IMR-90 (cell line): ENCODE measurements around the gene MAP4K1. TPM values are rescaled to one million over a fixed set of nuclear protein-coding genes. Genes with fewer than 3 reads are reported as not detected.

Source experiments
- ATAC-seq: fragments of 200-7000 bp; cut with Tn5 transposase; 2 replicates; pipeline ENCODE4 v1.9.1; 2020; ENCODE audit warnings: low read depth, mild to moderate bottlenecking, moderate library complexity
- BruUV-seq: library from RNA; stranded (reverse); fragments of 400-500 nt; replicated peaks from 2 replicates; lab custom pipeline; 2021; lab: Mats Ljungman, UMichigan
- CTCF ChIA-PET: fragments of 300-600 bp; formaldehyde crosslinking; extraction: SDS; loops from one replicate; lab custom pipeline; 2021; ENCODE audit warnings: antibody characterized with exemption; lab: Yijun Ruan, JAX
- POLR2A ChIA-PET: fragments of 300-600 bp; sonication (Branson Sonifier 250); formaldehyde crosslinking; loops from one replicate; lab custom pipeline; 2022; ENCODE audit warnings: antibody characterized with exemption; ENCODE audit not compliant: unreplicated experiment; lab: Charles Lee
- DNase-seq: peaks from one replicate; pipeline ENCODE4 v3.0.0; 2013
- H2AFZ ChIP-seq: replicated peaks from 2 replicates; pipeline ENCODE3; 2013; ENCODE audit warnings: low read length, mild to moderate bottlenecking; ENCODE audit not compliant: poor library complexity
- H2AK5ac ChIP-seq: 2 replicates; pipeline ENCODE4 v1.6.1; 2013; ENCODE audit warnings: low read depth, low read length, inconsistent platforms
- H2AK9ac ChIP-seq: replicated peaks from 2 replicates; pipeline ENCODE3; 2013; ENCODE audit warnings: mild to moderate bottlenecking, low read depth, low read length, moderate library complexity; ENCODE audit not compliant: poor library complexity
- H2BK120ac ChIP-seq: 2 replicates; pipeline ENCODE4 v1.6.1; 2013; ENCODE audit warnings: low read depth, low read length, inconsistent platforms
- H2BK15ac ChIP-seq: 3 replicates; pipeline ENCODE4 v1.6.1; 2013; ENCODE audit warnings: low read depth, low read length, inconsistent platforms
- H2BK20ac ChIP-seq: 2 replicates; pipeline ENCODE4 v1.6.1; 2013; ENCODE audit warnings: low read depth, mild to moderate bottlenecking, inconsistent platforms, low read length, moderate library complexity
- H2BK5ac ChIP-seq: 2 replicates; pipeline ENCODE4 v1.6.1; 2013; ENCODE audit warnings: mild to moderate bottlenecking, low read depth, low read length, inconsistent platforms; ENCODE audit not compliant: poor library complexity, severe bottlenecking
- H3K14ac ChIP-seq: replicated peaks from 2 replicates; pipeline ENCODE4 v1.6.1; 2013; ENCODE audit warnings: low read depth, low read length, inconsistent platforms
- H3K18ac ChIP-seq: 2 replicates; pipeline ENCODE4 v1.6.1; 2013; ENCODE audit warnings: low read depth, low read length, control low read depth
- H3K23ac ChIP-seq: 2 replicates; pipeline ENCODE4 v1.6.1; 2013; ENCODE audit warnings: low read depth, low read length, inconsistent platforms
- H3K27ac ChIP-seq: 2 replicates; pipeline ENCODE4 v1.5.1; 2013; ENCODE audit warnings: mild to moderate bottlenecking, control low read depth, low read length; ENCODE audit not compliant: insufficient read depth
- H3K27me3 ChIP-seq: 2 replicates; pipeline ENCODE4 v1.6.1; 2013; ENCODE audit warnings: low read length; ENCODE audit not compliant: control insufficient read depth, insufficient read depth
- H3K36me3 ChIP-seq: 2 replicates; pipeline ENCODE4 v1.6.1; 2013; ENCODE audit warnings: low read length, mixed read lengths; ENCODE audit not compliant: control insufficient read depth, insufficient read depth
- H3K4ac ChIP-seq: 2 replicates; pipeline ENCODE4 v1.6.1; 2013; ENCODE audit warnings: low read depth, low read length, inconsistent platforms
- H3K4me1 ChIP-seq: 2 replicates; pipeline ENCODE4 v1.6.1; 2013; ENCODE audit warnings: low read length, mixed read lengths; ENCODE audit not compliant: control insufficient read depth, insufficient read depth
- H3K4me2 ChIP-seq: 2 replicates; pipeline ENCODE4 v1.6.1; 2013; ENCODE audit warnings: low read depth, mild to moderate bottlenecking, control low read depth, low read length, moderate library complexity
- H3K4me3 ChIP-seq: 2 replicates; pipeline ENCODE4 v1.5.1; 2013; ENCODE audit warnings: low read depth, mild to moderate bottlenecking, control low read depth, low read length, moderate library complexity; ENCODE audit not compliant: insufficient read depth
- H3K56ac ChIP-seq: 2 replicates; pipeline ENCODE4 v1.6.1; 2013; ENCODE audit warnings: low read length, inconsistent platforms; ENCODE audit not compliant: insufficient read depth; ENCODE audit errors: extremely low read depth
- H3K79me1 ChIP-seq, 2 experiments: 2 replicates each; pipeline ENCODE4 v1.6.1; 2013; ENCODE audit warnings: low read length in 2 of 2, inconsistent platforms in 1 of 2, low read depth in 1 of 2
- H3K9ac ChIP-seq: 2 replicates; pipeline ENCODE4 v1.6.1; 2013; ENCODE audit warnings: low read depth, low read length, control low read depth
- H3K9me1 ChIP-seq: 2 replicates; pipeline ENCODE4 v1.6.1; 2013; ENCODE audit warnings: low read length, inconsistent platforms; ENCODE audit not compliant: insufficient read depth
- H3K9me3 ChIP-seq: 2 replicates; pipeline ENCODE4 v1.6.1; 2013; ENCODE audit warnings: low read length; ENCODE audit not compliant: control insufficient read depth, insufficient read depth
- H4K20me1 ChIP-seq: 2 replicates; pipeline ENCODE4 v1.6.1; 2013; ENCODE audit warnings: low read length, inconsistent platforms; ENCODE audit not compliant: insufficient read depth
- H4K5ac ChIP-seq: 2 replicates; pipeline ENCODE4 v1.6.1; 2013; ENCODE audit warnings: mild to moderate bottlenecking, low read depth, low read length, control low read depth
- H4K8ac ChIP-seq, 2 experiments: 2 replicates each; pipeline ENCODE4 v1.6.1; 2013; ENCODE audit warnings: low read depth in 2 of 2, low read length in 2 of 2, control low read depth in 1 of 2, inconsistent platforms in 1 of 2
- H4K91ac ChIP-seq: 2 replicates; pipeline ENCODE4 v1.6.1; 2013; ENCODE audit warnings: low read depth, low read length, inconsistent platforms; ENCODE audit not compliant: insufficient read depth
- RAD21 ChIP-seq: IDR thresholded peaks from 2 replicates; pipeline ENCODE4 v1.6.1; 2012; ENCODE audit warnings: low read length, improper control_type of control experiment
- WGBS, 2 experiments: methylation state at CpG; one replicate each; pipeline versions ENCODE4 v1.1.5 to v1.1.7; 2013; ENCODE audit warnings: missing lambda C conversion rate in 2 of 2; ENCODE audit not compliant: insufficient read length in 1 of 2; ENCODE audit errors: extremely low coverage in 2 of 2; 5-methylcytosine and 5-hydroxymethylcytosine counted together
- dilution Hi-C: fragments of 300-500 bp; cut with HindIII; formaldehyde crosslinking; loops from one replicate; pipeline ENCODE4 v1.14.3; 2018; ENCODE audit warnings: low sequenced_read_pairs; ENCODE audit not compliant: unreplicated experiment
- in situ Hi-C: fragments of 300-500 bp; cut with MboI; formaldehyde crosslinking; loops from 3 replicates; pipeline ENCODE4 v1.14.3; 2019; ENCODE audit warnings: low sequenced_read_pairs, inconsistent platforms, mixed read lengths
- intact Hi-C: fragments of 100-400 bp; cut with micrococcal nuclease; formaldehyde crosslinking; loops from 2 replicates; pipeline ENCODE4 v1.10.0; 2022
- polyA plus RNA-seq, 3 experiments: library from polyadenylated mRNA; depleted of rRNA; stranded (reverse); fragments of >200 nt; gene quantifications; 2 replicates each; pipeline ENCODE4 v1.2.3, GENCODE V29; 2012; ENCODE audit warnings: low replicate concordance in 1 of 3
- total RNA-seq: library from RNA; depleted of rRNA; stranded (reverse); fragments of >200 nt; gene quantifications from 2 replicates; pipeline ENCODE4 v1.2.3, GENCODE V29; 2012

Gene MAP4K1
- total and polyA plus RNA-seq, 2 of the 4 experiments (the other 2 are of a cell fraction) = 0.22 TPM; not detected in 1

DNA sequence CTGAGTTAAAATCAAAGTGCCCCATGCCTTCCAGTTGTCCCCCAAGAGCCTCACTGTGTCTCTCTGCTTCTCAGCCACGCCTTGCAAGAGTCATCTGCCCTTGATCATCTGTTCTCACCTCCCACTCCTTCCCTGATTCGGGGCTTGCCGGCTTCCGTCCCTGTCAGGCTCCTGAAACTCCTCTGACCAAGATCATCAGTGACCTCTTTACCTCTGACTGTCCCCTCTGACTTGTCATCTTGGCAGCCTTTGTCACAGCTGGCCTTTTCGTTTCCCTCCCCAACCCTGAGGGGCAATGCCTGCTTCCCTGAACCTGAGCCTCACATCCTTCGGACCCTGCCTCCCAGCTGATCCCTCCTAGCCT lies 66.3 kb downstream of the MAP4K1 start:
- Histone ChIP-seq H2BK15ac (no peak overlapping the region), H2AK9ac (no peak overlapping the region), H3K14ac (no peak overlapping the region), H3K4ac (no peak overlapping the region), H2BK20ac (no peak overlapping the region), H3K18ac (no peak overlapping the region), H3K56ac (no peak overlapping the region), H3K27me3 (peaks cover 6% of the 10 kb centered on the region), H4K20me1 (no peaks in the 10 kb centered on the region), H3K9me1 (no peaks in the 10 kb centered on the region), H3K79me1 (no peaks in the 10 kb centered on the region), H3K4me2 (no peak overlapping the region), H2AK5ac (no peak overlapping the region), H2BK5ac (no peak overlapping the region), H4K91ac (no peak overlapping the region), H3K4me1 (no peaks in the 10 kb centered on the region), H2AFZ (no peak overlapping the region), H3K36me3 (no peaks in the 10 kb centered on the region), H3K23ac (no peak overlapping the region), H4K5ac (no peak overlapping the region), H3K27ac (no peak overlapping the region), H2BK120ac (no peak overlapping the region), H3K9ac (no peak overlapping the region), H3K4me3 (no peak overlapping the region), H4K8ac (no peak overlapping the region), H3K9me3 (no peaks in the 10 kb centered on the region)
- DNase-seq (no peak), ATAC-seq (no peak)
- WGBS, 2 experiments = 34% methylated on average over 5 of the region's 6 CpGs; no CpG with 5 or more reads in 1 of the 2 experiments
- dilution Hi-C loops (no loop called here), intact Hi-C loops (no loop called here), in situ Hi-C loops (no loop called here)
- TF ChIP-seq RAD21 = no peak
- BruUV-seq = no TSS peak
- ChIA-PET POLR2A (no interaction called here), CTCF (no interaction called here)
